Naive B cell (primary cell): ENCODE measurements around the gene RBM19. TPM values are rescaled to one million over a fixed set of nuclear protein-coding genes. Genes with fewer than 3 reads are reported as not detected.

Experiments
- ATAC-seq, 2 donors: fragments of 150-1000 bp; cut with Tn5 transposase; 2 replicates each; pipeline ENCODE4 v1.10.0; 2021; ENCODE audit warnings: low read depth in 2 of 2, mild to moderate bottlenecking in 2 of 2, moderate library complexity in 2 of 2
- DNase-seq: peaks from one replicate; pipeline ENCODE4 v3.0.0; 2022
- H3K27ac Mint-ChIP-seq, 6 donors: one replicate each; pipeline ENCODE4 v1.8.0; 2020 to 2022; ENCODE audit warnings: mild to moderate bottlenecking in 6 of 6, mixed read lengths in 6 of 6, moderate library complexity in 5 of 6, inconsistent platforms in 2 of 6
- H3K27me3 Mint-ChIP-seq, 3 donors: one replicate each; pipeline ENCODE4 v1.8.0; 2021 to 2022; ENCODE audit warnings: mixed read lengths in 3 of 3, mild to moderate bottlenecking in 1 of 3
- H3K36me3 Mint-ChIP-seq, 2 donors: one replicate each; pipeline ENCODE4 v1.8.0; 2020 to 2022; ENCODE audit warnings: mixed read lengths in 2 of 2, inconsistent platforms in 1 of 2, mild to moderate bottlenecking in 1 of 2
- H3K4me1 Mint-ChIP-seq, 3 donors: one replicate each; pipeline ENCODE4 v1.8.0; 2020 to 2022; ENCODE audit warnings: mixed read lengths in 3 of 3, inconsistent platforms in 1 of 3, mild to moderate bottlenecking in 1 of 3, moderate library complexity in 1 of 3
- H3K4me3 Mint-ChIP-seq, 8 donors: one replicate each; pipeline ENCODE4 v1.8.0; 2020 to 2022; ENCODE audit warnings: mild to moderate bottlenecking in 8 of 8, mixed read lengths in 8 of 8, moderate library complexity in 8 of 8, inconsistent platforms in 2 of 8
- H3K9me3 Mint-ChIP-seq, 7 donors: one replicate each; pipeline ENCODE4 v1.8.0; 2020 to 2022; ENCODE audit warnings: mixed read lengths in 7 of 7, mild to moderate bottlenecking in 5 of 7, inconsistent platforms in 2 of 7, moderate library complexity in 1 of 7
- polyA plus RNA-seq, 6 donors: library from polyadenylated mRNA; unstranded; fragments of 300-500 nt; fragmentation: Illumina TruSeq; gene quantifications; one replicate each; pipeline ENCODE4 v1.2.3, GENCODE V29; 2021; ENCODE audit warnings: low read depth in 6 of 6

RBM19 gene
- polyA plus RNA-seq, 6 donors from 2014 or later, result 5.6 to 18.9 (median 10.5) TPM

DNA sequence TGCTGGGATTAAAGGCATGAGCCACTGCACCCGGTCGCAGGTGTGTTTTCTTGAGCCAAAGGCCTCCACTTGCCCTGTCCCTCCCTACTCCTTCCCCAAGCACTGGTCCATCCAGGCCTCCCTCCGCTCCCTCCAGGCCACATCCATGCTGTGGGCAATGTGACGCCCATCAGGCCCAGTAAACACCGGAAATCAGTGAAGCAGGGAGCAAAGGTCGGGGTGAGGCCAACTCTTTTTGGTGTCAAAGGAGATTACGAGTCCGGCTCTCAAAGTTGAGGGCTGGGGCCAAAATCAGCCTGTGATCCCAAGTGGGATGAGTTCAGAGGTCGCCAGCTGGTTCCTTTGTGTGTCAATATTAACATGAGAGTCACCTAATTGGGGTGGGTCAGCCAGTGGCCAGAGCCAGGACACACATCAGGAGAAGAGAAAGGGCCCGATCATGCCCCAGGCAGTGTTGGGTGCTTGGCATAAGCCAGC, 195.7 kb downstream of the RBM19 start:
- H3K4me3 Mint-ChIP-seq, result no peak overlapping the region
- no peak for ATAC-seq
- H3K27ac Mint-ChIP-seq, result no peak overlapping the region
- H3K36me3 Mint-ChIP-seq, result peaks cover 0 to 6% of the 10 kb centered on the region in 2 donors
- peaks cover 0 to 6% (median 3%) of the 10 kb centered on the region in 7 donors for H3K9me3 Mint-ChIP-seq
- DNase-seq, result no peak
- peaks cover 0 to 4% (median 0%) of the 10 kb centered on the region in 3 donors for H3K4me1 Mint-ChIP-seq
- peaks cover 5 to 27% (median 15%) of the 10 kb centered on the region in 3 donors for H3K27me3 Mint-ChIP-seq

DNA sequence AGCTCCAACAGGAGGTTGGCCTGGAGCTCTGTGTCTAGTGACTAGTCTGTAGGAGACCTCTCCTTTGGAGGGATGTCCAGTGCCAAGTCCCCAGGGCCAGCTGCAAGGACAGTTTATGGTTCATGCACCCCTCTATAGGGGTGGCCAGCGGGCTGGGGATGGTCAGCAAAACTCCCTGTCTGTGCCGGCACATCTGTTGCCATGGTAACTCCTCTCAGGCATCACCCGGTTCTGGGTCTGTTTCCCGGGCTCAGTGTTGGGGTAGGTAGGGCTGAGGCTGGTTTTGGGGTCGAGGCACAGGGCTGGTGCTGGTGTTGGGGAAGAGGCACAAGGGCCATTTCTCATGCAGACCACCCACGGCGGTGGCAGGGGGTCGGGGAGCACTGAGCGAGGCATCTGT, 196.8 kb downstream of the RBM19 start:
- DNase-seq (no peak), ATAC-seq (no peak)
- peaks cover 0 to 5% (median 0%) of the 10 kb centered on the region in 3 donors for H3K4me1 Mint-ChIP-seq
- no peak overlapping the region for H3K4me3 Mint-ChIP-seq
- peaks cover 0 to 9% (median 3%) of the 10 kb centered on the region in 7 donors for H3K9me3 Mint-ChIP-seq
- H3K27me3 Mint-ChIP-seq, result peaks cover 0 to 34% (median 21%) of the 10 kb centered on the region in 3 donors
- no peak overlapping the region for H3K27ac Mint-ChIP-seq
- H3K36me3 Mint-ChIP-seq, result peaks cover 0 to 9% of the 10 kb centered on the region in 2 donors

DNA sequence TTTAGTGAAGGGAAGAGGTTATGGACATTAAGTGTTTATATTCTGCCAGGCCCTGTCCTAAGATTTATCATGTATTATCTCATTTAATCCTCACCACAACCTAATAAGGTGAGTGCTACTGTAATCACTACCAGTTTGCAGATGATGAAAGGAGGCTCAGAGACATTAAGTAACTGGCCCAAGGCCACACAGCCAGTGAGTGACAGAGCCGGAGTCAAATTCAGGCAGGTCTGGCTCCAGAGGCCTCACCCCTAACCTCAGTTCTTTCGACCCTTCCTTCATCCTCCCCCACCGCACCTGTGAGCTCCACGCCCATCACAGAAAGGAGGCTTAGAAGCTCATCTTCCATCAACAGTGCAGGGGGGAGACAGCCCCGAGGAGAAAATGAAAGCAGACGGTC, 197.3 kb downstream of the RBM19 start:
- peaks cover 0 to 9% of the 10 kb centered on the region in 2 donors for H3K36me3 Mint-ChIP-seq
- H3K4me3 Mint-ChIP-seq, result no peak overlapping the region
- no peak overlapping the region for H3K27ac Mint-ChIP-seq
- peaks cover 0 to 34% (median 21%) of the 10 kb centered on the region in 3 donors for H3K27me3 Mint-ChIP-seq
- no peak for DNase-seq
- peaks cover 0 to 9% (median 3%) of the 10 kb centered on the region in 7 donors for H3K9me3 Mint-ChIP-seq
- peaks cover 0 to 5% (median 0%) of the 10 kb centered on the region in 3 donors for H3K4me1 Mint-ChIP-seq
- ATAC-seq, result no peak

DNA sequence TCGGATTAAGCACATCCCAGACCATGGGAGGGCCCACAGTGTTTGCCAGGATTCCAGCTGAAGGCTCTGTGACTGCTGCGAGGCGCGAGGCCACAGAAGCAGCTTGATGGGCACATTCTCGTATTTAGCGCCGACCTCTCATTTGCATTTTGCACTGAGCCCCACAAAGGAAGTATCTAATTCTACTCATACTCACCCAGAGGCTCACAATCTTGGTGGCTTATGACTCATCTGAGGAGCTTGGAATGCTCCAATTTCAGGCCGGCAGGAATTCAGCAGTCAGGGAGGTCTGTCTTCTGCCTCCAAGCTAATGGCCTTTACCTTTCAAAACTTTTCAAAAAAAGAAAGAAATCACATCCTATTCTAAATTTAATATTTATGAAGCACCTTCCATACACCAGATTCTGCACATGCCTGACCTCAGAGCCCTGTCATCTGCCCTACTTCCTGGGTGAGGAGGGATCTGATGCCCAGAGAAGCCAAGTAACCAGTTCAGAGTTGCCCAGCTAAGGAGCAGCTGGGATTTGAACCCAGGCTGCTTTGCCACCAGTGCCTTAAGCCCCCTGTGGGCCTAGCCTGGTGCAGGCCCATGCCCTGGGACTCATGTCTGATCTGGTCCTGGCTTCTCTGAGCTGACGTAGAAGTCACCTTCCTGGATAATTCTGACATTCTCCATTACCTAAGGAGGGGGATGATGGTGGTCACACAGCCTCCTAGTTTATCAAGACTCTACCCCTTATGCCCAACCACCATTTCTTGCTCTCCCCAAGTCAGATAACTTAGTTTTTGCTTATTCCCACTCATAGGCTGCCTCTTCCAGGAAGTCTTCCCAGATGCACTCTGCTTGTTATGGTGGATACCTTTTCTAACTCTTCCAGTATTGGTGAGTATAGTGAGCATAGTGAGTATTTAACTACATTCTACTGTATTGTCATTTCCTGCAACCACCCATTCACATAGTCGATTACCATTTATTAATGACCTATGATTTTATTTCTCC, 198.9 kb downstream of the RBM19 start:
- H3K4me1 Mint-ChIP-seq, result peaks cover 0 to 5% (median 0%) of the 10 kb centered on the region in 3 donors
- peaks cover 0 to 9% (median 0%) of the 10 kb centered on the region in 7 donors for H3K9me3 Mint-ChIP-seq
- no peak overlapping the region for H3K27ac Mint-ChIP-seq
- H3K27me3 Mint-ChIP-seq, result peaks cover 8 to 38% (median 33%) of the 10 kb centered on the region in 3 donors
- DNase-seq (no peak), ATAC-seq (no peak)
- no peak overlapping the region for H3K4me3 Mint-ChIP-seq
- peaks cover 0 to 9% of the 10 kb centered on the region in 2 donors for H3K36me3 Mint-ChIP-seq
